Measurements from ENCODE around the gene NR1H3. TPM values are rescaled to one million over a fixed set of nuclear protein-coding genes. Genes with fewer than 3 reads are reported as not detected.

The NR1H3 gene
- total and polyA plus RNA-seq, 12 donors = 15.4 to 246 (median 47.2) TPM

GRCh38 chr11:47282462-47282861 lies 24.7 kb downstream of the NR1H3 start:
- Histone ChIP-seq H3K4me1 (replicated peaks in 1 of 2) (peaks cover under 1 to 15% of the 10 kb centered on the region in 2 donors), H3K27ac (no peak overlapping the region), H3K4me3 (no peak overlapping the region), H3K9me3 (replicated peaks in 1 of 3) (no peaks in the 10 kb centered on the region), H3K36me3 (replicated peaks in 1 of 2) (peaks cover 0 to 100% of the 10 kb centered on the region in 2 donors), H3K27me3 (no peaks in the 10 kb centered on the region)
- TF ChIP-seq CTCF (IDR thresholded peaks at IDR 0.05) = no peak
- TF ChIP-seq POLR2A (IDR thresholded peaks at IDR 0.05) = no peak
- no peak for DNase-seq
- 92 to 97% (median 94%) methylated on average over 7 of the region's 7 CpGs for WGBS, 4 donors
- intact Hi-C loops (cut with DNase I) = no loop called here

- Histone ChIP-seq H3K27me3 (no peaks in the 10 kb centered on the region), H3K36me3 (replicated peaks in 1 of 2) (peaks cover 0 to 100% of the 10 kb centered on the region in 2 donors), H3K4me3 (no peak overlapping the region), H3K27ac (no peak overlapping the region), H3K4me1 (replicated peaks in 1 of 2) (no peaks in the 10 kb centered on the region), H3K9me3 (replicated peaks in 1 of 3) (no peaks in the 10 kb centered on the region)
- intact Hi-C loops (cut with DNase I) = no loop called here
- TF ChIP-seq POLR2A (IDR thresholded peaks at IDR 0.05) (no peak), CTCF (IDR thresholded peaks at IDR 0.05) (no peak)
- DNase-seq = peak in 1 of 7 donors; percentile 14
- 89 to 98% (median 93%) methylated on average over 4 of the region's 4 CpGs for WGBS, 4 donors
Observed at GRCh38 chr11:47284151-47284550, 26.4 kb downstream of the NR1H3 start.

- TF ChIP-seq CTCF (IDR thresholded peaks at IDR 0.05) (no peak), POLR2A (IDR thresholded peaks at IDR 0.05) (no peak)
- 92 to 96% (median 95%) methylated on average over 13 of the region's 13 CpGs for WGBS, 4 donors
- H3K36me3 ChIP-seq (replicated peaks in 1 of 2) = peaks cover 0 to 100% of the 10 kb centered on the region in 2 donors
- no peaks in the 10 kb centered on the region for H3K9me3 ChIP-seq (replicated peaks in 1 of 3)
- peak in 1 of 7 donors; percentile 16 for DNase-seq
- H3K27me3 ChIP-seq = no peaks in the 10 kb centered on the region
- H3K4me1 ChIP-seq (replicated peaks in 1 of 2) = no peaks in the 10 kb centered on the region
- H3K4me3 ChIP-seq = no peak overlapping the region
- intact Hi-C loops (cut with DNase I) = no loop called here
- no peak overlapping the region for H3K27ac ChIP-seq
Observed at GRCh38 chr11:47285969-47286770, 28.4 kb downstream of the NR1H3 start.

- Histone ChIP-seq H3K36me3 (replicated peaks in 1 of 2) (peaks cover 0 to 100% of the 10 kb centered on the region in 2 donors), H3K27ac (no peak overlapping the region), H3K4me1 (replicated peaks in 1 of 2) (no peaks in the 10 kb centered on the region), H3K9me3 (replicated peaks in 1 of 3) (no peaks in the 10 kb centered on the region), H3K27me3 (no peaks in the 10 kb centered on the region), H3K4me3 (no peak overlapping the region)
- no peak for TF ChIP-seq CTCF (IDR thresholded peaks at IDR 0.05)
- no peak for TF ChIP-seq POLR2A (IDR thresholded peaks at IDR 0.05)
- 79 to 91% (median 90%) methylated on average over 5 of the region's 5 CpGs for WGBS, 4 donors
- DNase-seq = peak in 1 of 7 donors; percentile 6
- intact Hi-C loops (cut with DNase I) = no loop called here
Observed at GRCh38 chr11:47288066-47288465, 30.3 kb downstream of the NR1H3 start.
